Vagina (tissue), 2 donors: ENCODE data around the gene SLC9A6.

Experiments used
- POLR2A ChIP-seq, 2 donors: fragments of 450-650 bp; IDR thresholded peaks; one replicate each; pipeline ENCODE4 v1.6.1; 2017; ENCODE audit warnings: antibody characterized with exemption in 2 of 2, mild to moderate bottlenecking in 2 of 2, moderate library complexity in 2 of 2
- TF ChIP-seq, protein P1 (sequence below), 3 experiments: fragments of 450-650 bp in 2 of 3; fragments of 200-600 bp in 1 of 3; sonication (generic) in 1 of 3; IDR thresholded peaks; one replicate each; pipeline ENCODE4 v1.5.1; 2017 to 2019; ENCODE audit warnings: antibody characterized with exemption in 3 of 3, mild to moderate bottlenecking in 2 of 3, moderate library complexity in 2 of 3

DNA sequence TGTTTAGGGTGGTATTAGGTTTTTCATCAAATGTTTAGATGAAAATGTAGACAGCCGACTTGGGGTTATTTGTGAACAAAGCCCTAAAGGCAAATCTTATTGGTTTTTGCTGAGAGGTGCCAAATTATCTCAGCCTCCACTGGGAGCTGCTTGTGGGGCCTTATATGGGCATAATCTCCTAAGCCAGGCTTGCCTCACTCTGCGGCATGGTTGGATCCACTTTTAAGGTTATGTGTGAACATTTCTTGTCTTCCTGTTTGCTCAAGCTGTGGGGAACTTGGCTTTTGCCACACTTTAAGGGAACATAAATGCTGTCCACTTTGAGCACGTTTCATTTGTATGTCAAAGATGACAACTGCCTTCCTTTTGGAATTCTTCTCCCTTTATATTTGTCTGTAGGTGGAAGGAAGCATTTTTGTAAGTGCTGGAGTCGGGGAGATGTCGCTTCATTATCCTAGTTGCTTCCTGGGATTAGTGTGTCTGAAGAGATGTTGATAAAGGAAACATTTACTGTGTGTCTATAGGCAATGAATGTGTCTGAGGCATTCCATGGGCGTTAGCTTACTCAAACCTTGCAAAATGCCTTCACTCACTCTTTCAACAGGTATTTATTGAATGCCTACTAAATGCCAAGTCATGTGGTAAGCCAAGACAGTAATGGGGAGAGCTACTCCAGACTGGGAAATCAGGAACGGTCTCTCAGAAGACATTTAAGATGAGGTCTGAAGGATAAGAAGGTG lies 78.3 kb downstream of the SLC9A6 start:
- TF ChIP-seq, protein P1, sequence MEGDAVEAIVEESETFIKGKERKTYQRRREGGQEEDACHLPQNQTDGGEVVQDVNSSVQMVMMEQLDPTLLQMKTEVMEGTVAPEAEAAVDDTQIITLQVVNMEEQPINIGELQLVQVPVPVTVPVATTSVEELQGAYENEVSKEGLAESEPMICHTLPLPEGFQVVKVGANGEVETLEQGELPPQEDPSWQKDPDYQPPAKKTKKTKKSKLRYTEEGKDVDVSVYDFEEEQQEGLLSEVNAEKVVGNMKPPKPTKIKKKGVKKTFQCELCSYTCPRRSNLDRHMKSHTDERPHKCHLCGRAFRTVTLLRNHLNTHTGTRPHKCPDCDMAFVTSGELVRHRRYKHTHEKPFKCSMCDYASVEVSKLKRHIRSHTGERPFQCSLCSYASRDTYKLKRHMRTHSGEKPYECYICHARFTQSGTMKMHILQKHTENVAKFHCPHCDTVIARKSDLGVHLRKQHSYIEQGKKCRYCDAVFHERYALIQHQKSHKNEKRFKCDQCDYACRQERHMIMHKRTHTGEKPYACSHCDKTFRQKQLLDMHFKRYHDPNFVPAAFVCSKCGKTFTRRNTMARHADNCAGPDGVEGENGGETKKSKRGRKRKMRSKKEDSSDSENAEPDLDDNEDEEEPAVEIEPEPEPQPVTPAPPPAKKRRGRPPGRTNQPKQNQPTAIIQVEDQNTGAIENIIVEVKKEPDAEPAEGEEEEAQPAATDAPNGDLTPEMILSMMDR (IDR thresholded peaks at IDR 0.05) = no peak
- TF ChIP-seq POLR2A (IDR thresholded peaks at IDR 0.05) = no peak
